ENCODE measurements around the gene CENPA.
"Not testable (repeated sequence)": the region's sequence is repeated elsewhere in the genome, so short reads cannot be mapped to it uniquely, and the experiment has no call there.

Gene CENPA

GRCh38 chr2:26760991-26761390 lies 24.9 kb upstream of the CENPA start:
- DNase-seq (ENCODE audit: low read depth in 2 of 2): not testable (repeated sequence)

GRCh38 chr2:26763019-26763418 lies 22.8 kb upstream of the CENPA start:
- no peak for DNase-seq (ENCODE audit: low read depth in 2 of 2)

GRCh38 chr2:26764078-26764887 lies 21.6 kb upstream of the CENPA start, which contains the start of gene SLC35F6:
TSS of gene SLC35F6 (plus strand) at chr2:26764284. CDS start at chr2:26764350, 66 bp downstream.
- DNase-seq (ENCODE audit: low read depth in 2 of 2): peak; percentile 72 to 85

GRCh38 chr2:26764906-26765305 lies 20.9 kb upstream of the CENPA start:
- no peak for DNase-seq (ENCODE audit: low read depth in 2 of 2)

- no peak for DNase-seq (ENCODE audit: low read depth in 2 of 2)
Measured at GRCh38 chr2:26765475-26766200, 20.2 kb upstream of the CENPA start.

GRCh38 chr2:26767129-26767528 lies 18.7 kb upstream of the CENPA start:
- DNase-seq (ENCODE audit: low read depth in 2 of 2): no peak

GRCh38 chr2:26767894-26768487 lies 17.9 kb upstream of the CENPA start:
- no peak for DNase-seq (ENCODE audit: low read depth in 2 of 2)

- DNase-seq (ENCODE audit: low read depth in 2 of 2): no peak
Measured at GRCh38 chr2:26768759-26769088, 17.1 kb upstream of the CENPA start.

GRCh38 chr2:26769089-26769761 lies 16.6 kb upstream of the CENPA start:
- no peak for DNase-seq (ENCODE audit: low read depth in 2 of 2)

GRCh38 chr2:26770986-26771586 lies 14.8 kb upstream of the CENPA start:
- no peak for DNase-seq (ENCODE audit: low read depth in 2 of 2)

- no peak for DNase-seq (ENCODE audit: low read depth in 2 of 2)
Measured at GRCh38 chr2:26772064-26773001, 13.5 kb upstream of the CENPA start.

GRCh38 chr2:26776195-26776800 lies 9.6 kb upstream of the CENPA start:
- no peak for DNase-seq (ENCODE audit: low read depth in 2 of 2)

GRCh38 chr2:26778098-26778497 lies 7.8 kb upstream of the CENPA start:
- no peak for DNase-seq (ENCODE audit: low read depth in 2 of 2)

GRCh38 chr2:26778507-26778906 lies 7.3 kb upstream of the CENPA start:
- DNase-seq (ENCODE audit: low read depth in 2 of 2): no peak

GRCh38 chr2:26780203-26780760 lies 5.6 kb upstream of the CENPA start:
- no peak for DNase-seq (ENCODE audit: low read depth in 2 of 2)

GRCh38 chr2:26782876-26783704 lies 2.8 kb upstream of the CENPA start:
- DNase-seq (ENCODE audit: low read depth in 2 of 2): no peak

GRCh38 chr2:26784570-26785234 lies 1.2 kb upstream of the CENPA start:
- no peak for DNase-seq (ENCODE audit: low read depth in 2 of 2)

GRCh38 chr2:26786207-26787028 lies 562 bp downstream of the CENPA start:
- DNase-seq (ENCODE audit: low read depth in 2 of 2): no peak

Data from stimulated activated CD4-positive, alpha-beta T cell treated with anti-CD3 and anti-CD28 coated beads, Interleukin-1b, Interleukin-23, amount 100 ng/mL, for 4 hours (primary cell).